ENCODE measurements around the gene MED25.

GRCh38 chr19:49883094-49883493 is 65.0 kb downstream of the MED25 start:
- TF ChIP-seq REST (IDR thresholded peaks at IDR 0.05; ENCODE audit: insufficient read depth in 1 of 2, low read depth in 2 of 2, low read length in 2 of 2) (no peak), TAF1 (IDR thresholded peaks at IDR 0.05; ENCODE audit: borderline replicate concordance, insufficient read depth, low read length) (no peak), SIN3A (IDR thresholded peaks at IDR 0.05; ENCODE audit: borderline replicate concordance, insufficient read depth, low read length) (no peak)

Data from PFSK-1 (cell line).